NCI-H2227 treated with DMSO at 0.1 percent for 48 hours (cell line): ENCODE results near the gene TYMP.

ENCODE experiments used
- DNase-seq: peaks from one replicate; lab custom pipeline; 2025; lab: John Stamatoyannopoulos, UW

The TYMP gene

GRCh38 chr22:50505776-50506610, 23.8 kb downstream of the TYMP start:
- no peak for DNase-seq

DNA sequence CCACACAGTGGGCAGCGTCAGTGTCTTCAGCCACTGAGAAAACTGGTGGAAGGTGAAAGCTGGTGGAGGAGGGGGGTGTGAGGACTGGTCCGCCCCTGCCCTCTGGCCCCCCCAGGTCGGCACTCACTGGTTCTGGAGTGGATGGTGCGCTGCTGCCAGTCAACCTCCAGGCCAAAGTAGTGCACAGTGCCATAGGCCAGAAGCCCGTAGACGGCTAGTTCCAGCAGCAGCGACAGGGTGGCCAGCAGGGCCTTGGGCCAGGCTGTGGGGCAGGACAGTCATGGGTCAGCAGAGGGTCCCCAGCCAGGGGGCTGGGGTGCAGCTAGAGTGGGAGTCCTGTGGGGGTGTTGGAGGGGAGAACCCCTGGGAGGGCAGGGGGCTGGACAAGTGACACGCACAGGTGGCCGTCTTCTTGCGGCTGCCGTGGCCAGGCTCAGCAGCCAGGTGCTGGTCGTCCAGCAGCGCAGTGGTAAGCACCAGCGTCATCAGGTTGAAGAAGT, 24.5 kb downstream of the TYMP start:
- DNase-seq, result no peak

DNA sequence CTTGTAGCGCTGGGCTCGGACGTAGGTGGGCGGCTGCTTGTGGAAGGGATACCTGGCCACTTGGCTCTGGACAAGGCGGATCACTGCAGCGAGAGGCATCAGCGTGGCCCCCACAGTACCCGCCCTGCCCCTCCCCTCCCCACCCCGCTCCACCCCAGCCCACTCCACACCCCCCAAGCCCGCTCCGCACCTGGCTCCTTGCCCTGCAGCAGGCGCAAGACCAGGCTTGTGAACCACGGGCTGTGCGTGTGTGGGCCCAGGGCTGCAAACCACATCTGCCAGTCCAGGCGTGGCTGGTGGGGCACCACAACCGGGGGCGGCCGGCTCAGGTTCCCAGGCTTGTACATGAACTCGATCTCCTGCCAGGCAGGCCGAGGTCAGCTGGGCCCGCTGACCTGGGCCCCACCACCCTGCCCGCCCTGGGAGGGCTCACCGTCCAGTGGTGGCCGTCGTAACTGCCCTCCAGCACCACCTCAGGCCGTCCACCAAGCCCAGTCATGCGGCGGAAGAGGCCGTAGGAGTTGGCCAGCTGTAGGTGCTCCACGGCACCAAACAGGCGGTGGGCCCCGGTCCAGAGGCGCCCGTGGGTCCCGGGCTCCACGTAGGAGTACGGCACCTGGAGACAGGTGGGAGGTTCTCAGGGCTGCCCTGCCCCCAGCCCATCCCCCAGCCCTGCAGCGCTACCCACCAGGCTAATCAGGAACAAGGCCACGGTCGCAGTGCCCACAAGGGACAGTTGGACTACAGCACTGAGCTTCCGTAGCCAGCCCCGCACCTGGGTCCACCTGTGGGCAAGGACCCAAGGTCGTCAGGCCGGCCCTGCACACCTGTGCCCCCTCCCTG, 25.2 kb downstream of the TYMP start:
- DNase-seq, result no peak

- DNase-seq, result no peak
These were observed 26.2 kb downstream of the TYMP start for GRCh38 chr22:50503475-50504145.

DNA sequence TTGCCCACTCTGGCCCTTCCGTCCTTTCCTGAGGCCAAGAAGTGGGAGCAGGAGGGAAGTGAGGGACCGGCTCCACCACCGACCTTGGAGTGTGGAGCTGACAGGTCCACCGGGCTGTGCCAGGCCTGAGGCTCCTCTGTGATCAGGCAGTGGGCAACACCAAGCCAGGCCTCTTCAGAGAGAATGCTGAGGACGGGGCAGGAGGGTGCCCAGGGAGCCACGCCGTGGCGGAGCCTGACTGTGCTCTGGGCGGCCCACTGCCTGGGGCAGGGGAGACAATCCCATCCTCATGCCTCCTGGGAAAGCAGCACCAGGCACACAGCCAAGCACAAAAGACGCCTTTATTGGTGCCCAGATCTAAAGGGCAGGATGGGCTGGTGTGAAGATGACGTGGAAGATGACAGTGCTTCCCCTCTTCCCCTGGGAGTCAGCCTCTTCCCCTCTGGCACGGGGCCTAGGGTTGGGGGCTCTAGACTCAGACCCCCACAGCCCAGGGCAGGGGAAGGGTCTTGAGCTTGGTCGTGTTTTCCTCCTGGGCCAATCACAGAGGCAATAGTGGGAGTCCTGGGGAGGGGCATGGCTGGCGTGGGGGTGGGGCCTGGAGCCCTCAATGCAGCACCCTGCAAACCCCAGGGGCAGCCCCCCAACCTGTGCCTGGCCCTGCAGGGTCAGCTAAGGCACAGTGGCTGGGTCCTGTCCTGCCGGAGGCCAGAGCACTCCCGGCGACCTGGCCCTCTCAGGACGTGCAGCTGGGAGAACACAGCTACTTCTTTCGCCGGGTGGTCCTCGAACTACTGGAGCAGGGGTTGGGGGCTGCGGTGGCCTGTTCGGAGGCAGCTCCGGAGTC, 27.0 kb downstream of the TYMP start:
- DNase-seq, result no peak

DNA sequence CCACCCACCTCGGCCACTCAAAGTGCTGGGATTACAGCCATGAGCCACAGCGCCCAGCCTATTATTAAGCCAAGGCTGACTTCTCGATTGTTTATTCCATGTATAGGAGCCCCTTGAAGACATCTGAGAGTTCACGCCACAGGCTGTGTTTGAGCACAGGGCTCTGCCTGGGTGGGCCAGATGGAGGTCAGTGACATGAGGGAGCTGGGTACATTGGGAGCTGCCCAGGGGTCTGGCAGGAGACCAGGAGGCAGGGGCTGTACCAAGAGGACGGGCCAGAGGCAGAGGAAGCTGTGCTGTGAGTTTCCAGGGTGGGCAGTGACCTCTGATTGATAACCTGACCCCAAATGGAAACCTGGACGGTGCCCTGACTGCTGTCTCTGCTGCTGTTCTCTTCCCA, 27.7 kb downstream of the TYMP start:
- no peak for DNase-seq

GRCh38 chr22:50500452-50500851, 29.4 kb downstream of the TYMP start:
- no peak for DNase-seq

- peak; percentile 68 for DNase-seq
These were observed 31.4 kb downstream of the TYMP start for GRCh38 chr22:50498322-50498890.

GRCh38 chr22:50497093-50497492, 32.7 kb downstream of the TYMP start:
- DNase-seq, result no peak

- DNase-seq, result no peak
These were observed 39.1 kb downstream of the TYMP start for GRCh38 chr22:50490531-50491308.

- DNase-seq, result no peak
These were observed 40.2 kb downstream of the TYMP start for GRCh38 chr22:50489363-50490243.

GRCh38 chr22:50488886-50489285, 40.9 kb downstream of the TYMP start:
- no peak for DNase-seq

- DNase-seq, result no peak
These were observed 41.7 kb downstream of the TYMP start for GRCh38 chr22:50488006-50488677.

DNA sequence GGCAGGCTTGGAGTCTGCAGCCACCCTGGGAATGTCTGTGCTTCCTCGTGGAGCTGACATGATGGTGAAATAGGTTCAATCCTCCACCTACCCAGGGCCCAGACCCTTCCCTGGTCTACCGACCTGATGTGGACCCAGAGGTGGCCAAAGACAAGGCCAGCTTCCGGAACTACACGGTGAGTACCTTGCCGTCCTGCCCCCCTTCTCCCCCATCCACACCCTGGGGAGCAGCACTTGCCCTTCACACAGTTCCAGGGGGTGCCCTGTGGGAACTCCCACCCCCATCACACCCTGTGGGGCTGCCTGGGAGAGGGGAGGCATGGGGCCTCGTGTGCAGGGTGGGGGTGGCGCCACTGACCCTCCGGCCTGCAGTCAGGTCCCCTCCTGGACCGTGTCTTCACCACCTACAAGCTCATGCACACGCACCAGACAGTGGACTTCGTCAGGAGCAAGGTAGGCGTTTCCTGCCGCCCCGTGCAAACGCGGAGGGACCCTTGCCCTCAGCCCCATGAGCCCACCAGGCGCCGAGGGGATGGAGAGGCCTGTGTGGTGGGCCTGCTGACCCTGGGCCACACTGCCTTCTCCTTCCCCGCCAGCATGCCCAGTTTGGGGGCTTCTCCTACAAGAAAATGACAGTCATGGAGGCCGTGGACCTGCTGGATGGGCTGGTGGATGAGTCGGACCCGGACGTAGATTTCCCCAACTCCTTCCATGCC, 42.4 kb downstream of the TYMP start:
- no peak for DNase-seq

GRCh38 chr22:50486561-50487289, 43.1 kb downstream of the TYMP start, which contains the start of gene MIOX:
MIOX (plus strand) TSS chr22:50486859; CDS start chr22:50486898, 39 bp downstream.
- DNase-seq, result no peak

DNA sequence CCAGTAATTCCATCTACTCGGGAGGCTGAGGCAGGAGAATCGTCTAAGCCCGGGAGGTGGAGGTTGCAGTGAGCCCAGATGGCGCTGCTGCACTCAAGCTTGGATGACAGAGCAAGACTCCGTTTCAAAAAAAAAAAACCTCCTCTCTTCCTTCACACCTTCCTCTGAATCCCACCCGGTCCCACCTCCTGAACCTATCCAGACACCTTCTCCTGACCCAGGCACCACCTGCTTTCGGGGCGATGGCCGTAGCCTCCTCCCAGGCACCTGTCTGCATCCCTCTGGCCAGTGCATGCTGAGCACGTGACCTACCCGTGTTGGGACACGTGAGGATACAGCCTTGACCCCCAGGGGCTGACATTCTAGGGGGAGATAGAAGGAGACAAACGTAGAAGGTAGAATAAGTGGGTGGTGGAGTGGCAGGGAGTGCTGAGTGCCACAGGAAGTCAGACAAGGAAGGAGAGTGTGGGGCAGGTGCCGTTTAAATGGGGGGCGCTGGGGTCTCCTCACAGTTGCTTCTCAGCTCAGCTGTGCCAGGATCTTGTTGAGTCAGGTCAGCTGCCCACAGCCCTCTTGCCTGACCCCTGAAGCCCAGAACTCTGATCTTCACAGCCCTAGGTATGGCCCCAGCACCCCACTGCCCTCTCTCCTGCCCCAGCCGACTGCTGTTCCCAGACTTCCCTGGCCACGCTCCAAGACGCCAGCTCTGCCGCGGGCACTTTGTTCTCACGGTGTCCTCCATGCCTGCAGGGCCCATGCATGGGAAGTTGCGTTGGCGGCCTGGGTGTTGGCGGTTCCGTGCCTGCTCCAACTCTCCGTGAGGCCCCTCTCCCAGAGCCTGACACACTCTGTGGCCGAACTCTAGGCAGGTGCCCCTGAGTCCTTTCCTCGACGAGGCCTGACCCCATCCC, 44.3 kb downstream of the TYMP start:
- DNase-seq, result no peak
